Stimulated activated CD4-positive, alpha-beta T cell treated with anti-CD3 and anti-CD28 coated beads, Interleukin-2, amount 100 ng/mL, for 24 hours (primary cell): ENCODE data around the gene FBF1.
"Not testable (repeated sequence)": the region's sequence is repeated elsewhere in the genome, so short reads cannot be mapped to it uniquely, and the experiment has no call there.

ENCODE experiments used
- DNase-seq, 2 donors: peaks; one replicate each; pipeline ENCODE4 v3.0.0-alpha.2; 2020

The FBF1 gene

GRCh38 chr17:75893305-75894048 is 47.4 kb downstream of the FBF1 start:
- DNase-seq, result no peak

- DNase-seq, result no peak
Observed at GRCh38 chr17:75892556-75893224, 48.2 kb downstream of the FBF1 start.

GRCh38 chr17:75891605-75892555 is 49.0 kb downstream of the FBF1 start:
- DNase-seq, result no peak

- no peak for DNase-seq
Observed at GRCh38 chr17:75891022-75891604, 49.7 kb downstream of the FBF1 start.

- no peak for DNase-seq
Observed at GRCh38 chr17:75889454-75889853, 51.4 kb downstream of the FBF1 start.

GRCh38 chr17:75888484-75888883 is 52.4 kb downstream of the FBF1 start:
- no peak for DNase-seq

GRCh38 chr17:75885860-75886259 is 55.0 kb downstream of the FBF1 start:
- not testable (repeated sequence) for DNase-seq

GRCh38 chr17:75885431-75885830 is 55.4 kb downstream of the FBF1 start:
- no peak for DNase-seq

- DNase-seq, result no peak
Observed at GRCh38 chr17:75881678-75882454, 59.0 kb downstream of the FBF1 start.

GRCh38 chr17:75880266-75880665 is 60.6 kb downstream of the FBF1 start:
- no peak for DNase-seq

GRCh38 chr17:75878174-75878998 is 62.5 kb downstream of the FBF1 start, which contains the start of gene TRIM47:
TRIM47 (minus strand) TSS chr17:75878581; CDS start chr17:75878548, 33 bp downstream.
- peak in 1 of 2 donors; percentile 42 for DNase-seq

GRCh38 chr17:75877752-75878173 is 63.1 kb downstream of the FBF1 start:
- DNase-seq, result peak; percentile 69 to 76

- DNase-seq, result peak; percentile 49 to 61
Observed at GRCh38 chr17:75876938-75877751, 63.7 kb downstream of the FBF1 start.

GRCh38 chr17:75876190-75876937 is 64.5 kb downstream of the FBF1 start:
- peak; percentile 62 to 75 for DNase-seq

GRCh38 chr17:75875940-75876189 is 65.0 kb downstream of the FBF1 start:
- no peak for DNase-seq

GRCh38 chr17:75875182-75875939 is 65.5 kb downstream of the FBF1 start:
- DNase-seq, result peak in 1 of 2 donors; percentile 24

GRCh38 chr17:75874323-75875181 is 66.3 kb downstream of the FBF1 start:
- DNase-seq, result no peak
